Hematopoietic multipotent progenitor cell (in vitro differentiated cells): Measurements from ENCODE around the gene PGLYRP1. TPM values are rescaled to one million over a fixed set of nuclear protein-coding genes. Genes with fewer than 3 reads are reported as not detected.

Experiments used
- DNase-seq, 3 donors: peaks; one replicate each; pipeline ENCODE4 v3.0.0-alpha.2; 2011 to 2015; ENCODE audit warnings: low read depth in 2 of 3, low spot score in 2 of 3
- total RNA-seq: library from RNA; depleted of rRNA; stranded (reverse); fragments of >200 nt; gene quantifications from one replicate; pipeline ENCODE4 v1.2.3, GENCODE V29; 2012

The PGLYRP1 gene
- total RNA-seq, 1 donor: 1.3 TPM

DNA sequence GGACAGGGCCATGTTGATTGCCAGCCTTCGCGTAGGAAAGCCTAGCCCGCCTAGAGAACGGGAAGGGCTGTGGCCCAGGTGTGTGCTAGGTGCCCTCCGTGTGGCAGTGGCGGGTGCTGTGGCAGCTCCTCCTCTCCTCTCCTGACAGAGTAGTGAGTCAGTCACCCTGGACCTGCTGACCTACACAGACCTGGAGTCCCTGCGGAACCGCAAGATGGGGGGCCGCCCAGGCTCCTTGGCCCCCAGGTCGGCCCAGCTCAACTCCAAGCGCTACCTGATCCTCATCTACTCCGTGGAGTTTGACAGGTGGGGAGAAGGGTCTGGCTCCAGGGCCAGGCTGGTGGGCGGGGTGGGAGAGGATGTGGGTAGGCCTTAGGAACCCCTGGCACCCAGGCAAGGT, 16.4 kb downstream of the PGLYRP1 start:
- DNase-seq: no peak

DNA sequence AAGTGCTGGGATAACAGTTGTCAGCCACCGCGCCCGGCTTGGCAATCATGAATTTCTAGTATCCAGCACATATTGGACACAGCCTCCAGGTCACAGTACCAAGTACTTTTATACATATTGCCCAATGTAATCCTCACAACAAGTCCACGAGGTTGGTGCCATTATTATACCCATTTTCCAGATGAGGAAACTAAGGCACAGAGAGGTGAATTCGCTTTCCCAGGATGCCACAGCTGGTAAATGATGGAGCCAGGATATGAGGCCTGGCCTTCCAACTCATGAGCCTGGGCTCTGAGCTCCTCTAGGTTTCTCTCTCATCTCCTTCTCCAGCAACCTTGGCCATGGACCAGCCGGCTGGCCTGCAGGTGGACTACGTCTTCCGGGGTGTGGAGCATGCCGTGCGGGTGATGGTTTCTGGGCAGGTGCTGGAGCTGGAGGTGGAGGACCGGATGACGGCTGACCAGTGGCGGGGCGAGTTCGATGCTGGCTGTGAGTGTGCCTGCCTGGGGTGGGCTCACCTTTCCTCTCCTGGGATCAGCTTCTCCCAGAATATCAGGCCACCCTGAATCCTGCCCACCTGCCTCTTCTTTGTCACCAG, 20.1 kb downstream of the PGLYRP1 start:
- DNase-seq: no peak

DNA sequence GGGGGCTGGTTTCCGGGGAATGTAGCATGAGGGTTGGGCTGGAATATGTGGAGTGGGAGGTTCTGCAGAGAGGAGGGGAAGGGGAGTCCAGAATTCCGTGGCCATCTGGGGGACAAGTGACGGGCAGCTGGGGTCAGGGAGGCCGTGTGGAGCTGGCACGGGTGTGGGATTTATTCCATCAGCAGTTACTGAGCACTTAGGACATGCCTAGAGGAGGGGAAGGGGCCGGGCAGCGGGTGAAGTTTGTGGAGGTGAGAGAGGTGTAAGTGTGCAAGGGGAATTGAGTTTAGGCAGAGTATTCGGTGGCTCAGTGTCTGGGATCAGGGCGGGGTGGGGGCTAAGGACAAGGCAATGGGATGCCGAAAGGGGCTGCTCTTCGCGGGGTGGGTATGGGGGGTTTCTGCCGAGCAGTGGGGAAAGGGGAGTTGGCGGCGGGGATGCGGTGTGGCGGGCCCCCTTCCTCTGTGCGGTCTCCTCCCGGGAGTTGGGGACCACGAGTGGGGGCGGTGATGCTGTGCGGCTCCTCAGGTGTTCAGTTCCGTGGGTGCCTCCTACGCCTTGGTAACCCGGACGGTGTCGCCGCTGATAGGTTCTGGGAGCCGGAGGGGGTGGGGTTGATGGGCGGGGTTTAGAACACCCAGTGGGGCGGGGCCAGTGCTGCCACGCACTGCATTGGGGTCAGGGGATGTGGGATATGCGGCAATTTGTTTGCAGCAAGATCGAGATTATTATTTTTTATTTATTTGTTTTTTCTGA, 22.2 kb downstream of the PGLYRP1 start:
- peak; percentile 47 to 52 (median 49) for DNase-seq

DNA sequence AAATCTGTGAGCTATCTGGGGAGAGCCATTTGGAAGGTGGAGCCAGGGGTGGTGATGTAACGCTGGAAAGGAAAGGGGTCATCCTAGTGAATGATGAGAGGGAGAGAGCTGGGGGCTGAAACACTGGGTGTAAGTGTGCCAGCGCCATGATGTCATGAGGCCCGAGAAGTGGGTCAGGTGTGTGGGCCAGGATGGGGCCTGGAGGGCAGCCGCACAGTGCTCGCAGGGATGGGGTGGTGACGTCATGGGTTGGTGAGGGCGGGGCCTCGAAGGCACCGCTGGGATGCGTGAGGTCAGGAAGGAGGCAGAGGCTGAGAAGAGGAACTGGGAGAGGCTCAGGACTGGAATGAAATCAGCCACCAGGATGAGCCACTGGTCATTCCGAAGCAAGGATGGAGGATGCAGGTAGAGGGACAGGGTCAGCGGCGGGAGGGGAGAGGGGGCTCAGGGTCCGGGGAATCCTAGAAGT, 23.2 kb downstream of the PGLYRP1 start:
- DNase-seq: no peak

DNA sequence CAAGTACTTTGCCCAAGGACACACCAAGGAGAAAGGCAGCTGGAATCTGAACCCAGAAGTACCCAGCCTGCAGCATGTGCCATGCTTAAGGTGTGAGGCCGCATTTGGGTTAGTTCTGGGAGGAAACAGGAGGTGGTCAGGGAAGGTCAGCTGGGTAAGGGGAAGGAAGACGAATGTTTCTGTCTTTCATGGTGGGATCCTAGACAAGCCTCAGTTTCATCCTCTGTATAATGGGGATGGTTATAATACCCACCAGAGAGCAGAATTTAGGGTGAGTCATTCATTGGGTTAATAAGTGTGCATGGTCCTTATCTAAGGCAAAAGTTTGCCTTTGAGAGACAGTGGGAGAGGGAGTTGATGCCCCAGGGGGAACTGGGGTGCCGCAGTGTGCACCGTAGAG, 24.0 kb downstream of the PGLYRP1 start:
- DNase-seq: no peak

DNA sequence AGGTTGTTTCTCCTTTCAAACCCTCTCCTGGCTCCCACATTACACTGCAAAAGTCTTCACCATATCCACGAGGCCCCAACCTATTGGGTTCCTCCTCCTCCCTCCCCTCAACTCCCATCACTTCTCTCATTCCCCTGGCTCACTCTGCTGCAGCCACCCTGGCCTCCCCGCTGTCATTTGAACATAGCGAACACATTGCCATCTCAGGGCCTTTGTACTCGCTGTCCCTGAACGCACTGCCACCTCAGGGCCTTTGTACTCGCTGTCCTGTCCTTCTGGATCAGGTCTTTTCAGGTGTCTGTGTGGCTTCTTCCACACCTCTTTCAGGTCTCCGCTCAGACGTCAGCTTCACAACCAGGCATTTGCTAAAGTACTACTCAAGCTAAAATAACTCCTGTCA, 25.9 kb downstream of the PGLYRP1 start:
- DNase-seq: no peak

DNA sequence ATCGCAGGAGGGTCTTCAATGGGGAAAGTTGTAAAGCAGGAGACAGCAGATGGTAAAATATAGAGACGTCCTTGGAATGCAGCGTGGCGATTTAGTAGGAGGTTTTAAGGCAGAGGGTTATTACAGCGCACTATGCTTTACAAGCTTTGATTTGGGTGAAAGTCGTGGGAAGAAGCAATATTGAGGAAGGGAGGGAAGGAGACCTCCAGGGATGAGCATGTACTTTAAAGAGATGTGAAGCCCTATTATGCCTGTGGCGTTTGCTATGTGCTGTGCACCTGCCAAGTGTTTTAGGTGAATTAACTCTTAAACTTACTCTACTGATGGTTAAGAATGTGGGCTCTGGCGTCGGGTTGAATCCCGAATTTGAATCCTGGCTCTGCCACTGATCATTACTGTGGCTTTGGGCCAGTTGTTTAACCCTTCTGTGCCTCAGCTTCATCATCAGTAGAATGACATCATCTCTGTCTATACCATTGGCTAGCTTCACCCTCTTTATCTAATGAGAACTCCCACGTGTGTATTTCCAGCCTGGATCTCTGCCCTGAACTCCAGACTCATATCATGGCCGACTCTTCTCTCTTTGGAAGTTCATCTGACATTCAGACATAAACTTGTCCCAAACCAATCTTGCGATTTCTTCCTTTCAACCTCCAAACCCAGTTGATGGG, 27.0 kb downstream of the PGLYRP1 start:
- DNase-seq: no peak

DNA sequence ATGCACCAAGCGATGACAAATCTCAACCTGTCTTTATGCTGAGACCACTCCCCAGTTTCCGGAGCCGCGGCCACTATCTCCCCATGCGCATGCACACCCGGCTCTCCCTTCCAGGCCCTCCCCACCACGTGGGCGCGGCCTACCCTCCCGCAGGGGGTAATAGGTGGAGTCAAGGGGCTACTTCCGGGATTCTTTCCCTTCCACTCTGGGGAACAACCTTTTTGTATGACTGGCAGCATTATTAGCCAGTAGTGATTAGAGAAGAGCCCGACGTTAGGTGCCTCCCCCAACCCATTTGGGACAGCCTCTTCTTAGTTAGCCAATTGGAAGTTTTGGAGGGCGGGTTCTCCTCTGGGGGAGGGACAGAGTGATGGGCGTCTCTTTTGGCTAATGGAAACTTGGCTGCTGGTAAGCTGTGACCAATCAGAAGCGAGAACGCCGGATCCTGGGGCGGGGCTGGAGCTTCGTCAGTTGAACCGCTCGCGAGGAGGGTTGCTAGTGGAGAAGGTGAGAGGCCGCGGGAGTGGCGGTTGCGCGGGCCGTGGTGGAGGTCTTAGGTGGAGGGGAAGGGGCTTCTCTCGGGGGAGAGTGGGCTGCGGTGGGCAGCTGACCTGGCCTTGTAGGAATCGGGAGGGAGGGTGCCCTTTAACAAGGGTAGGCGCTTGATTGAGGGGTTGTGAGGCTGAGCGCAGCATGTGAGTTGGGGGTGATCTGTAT, 27.7 kb downstream of the PGLYRP1 start, which contains the start of gene CCDC61:
Gene CCDC61 (plus strand): TSS at position 470 of the 717 bp plus-strand sequence. CDS start 7,552 bp downstream, outside the sequence.
- DNase-seq: peak; percentile 92 to 100 (median 98)

DNA sequence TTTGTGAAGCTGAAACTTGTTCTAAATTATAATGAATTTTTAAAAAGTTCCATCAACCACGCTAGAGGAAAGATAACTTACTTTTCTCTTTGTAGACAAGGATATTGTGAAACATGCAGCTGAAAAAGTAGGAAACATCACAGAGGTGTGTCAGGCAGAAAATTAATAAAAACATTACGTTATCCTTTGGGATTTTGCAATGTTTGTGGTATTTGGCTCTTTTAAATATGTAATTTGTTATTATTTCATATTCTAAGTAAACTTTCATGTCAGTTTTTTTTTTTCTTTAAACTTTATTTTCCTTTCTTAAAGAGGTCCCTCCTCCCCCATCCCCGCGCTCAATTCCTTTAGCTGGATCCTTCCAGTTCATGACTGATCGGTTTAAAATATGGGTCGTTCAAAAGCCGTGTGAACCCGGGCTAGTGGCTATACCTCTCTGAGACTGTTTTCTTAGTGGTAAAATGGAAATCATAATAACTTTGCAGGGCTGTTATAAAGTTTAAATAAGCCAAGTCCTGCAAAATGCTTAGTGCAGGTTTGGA, 28.3 kb downstream of the PGLYRP1 start:
- no peak for DNase-seq

DNA sequence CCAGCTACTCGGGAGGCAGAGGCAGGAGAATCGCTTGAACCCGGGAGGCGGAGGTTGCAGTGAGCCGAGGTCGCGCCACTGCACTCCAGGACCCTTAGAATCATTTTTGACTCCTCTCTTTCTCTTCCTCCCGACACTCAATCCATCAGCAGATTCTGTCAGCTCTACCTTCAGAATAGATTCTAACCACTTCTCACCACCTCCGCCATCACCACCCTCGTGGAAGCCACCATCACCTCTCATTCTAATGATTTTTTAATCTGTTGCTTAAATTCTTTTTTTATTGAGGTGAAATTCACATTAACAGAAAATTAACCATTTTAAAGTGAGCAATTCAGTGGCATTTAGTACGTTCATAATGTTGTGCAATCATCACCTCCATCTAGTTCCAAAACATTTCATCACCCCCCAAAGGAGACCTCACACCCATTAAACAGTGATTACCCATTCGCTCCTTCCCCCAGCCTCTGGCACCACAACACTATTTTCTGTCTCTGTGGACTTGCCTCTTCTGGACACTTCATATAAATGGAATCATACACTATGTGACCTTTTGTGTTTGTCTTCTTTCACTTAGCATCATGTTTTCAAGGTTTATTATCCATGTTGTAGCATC, 32.6 kb downstream of the PGLYRP1 start:
- DNase-seq: no peak

DNA sequence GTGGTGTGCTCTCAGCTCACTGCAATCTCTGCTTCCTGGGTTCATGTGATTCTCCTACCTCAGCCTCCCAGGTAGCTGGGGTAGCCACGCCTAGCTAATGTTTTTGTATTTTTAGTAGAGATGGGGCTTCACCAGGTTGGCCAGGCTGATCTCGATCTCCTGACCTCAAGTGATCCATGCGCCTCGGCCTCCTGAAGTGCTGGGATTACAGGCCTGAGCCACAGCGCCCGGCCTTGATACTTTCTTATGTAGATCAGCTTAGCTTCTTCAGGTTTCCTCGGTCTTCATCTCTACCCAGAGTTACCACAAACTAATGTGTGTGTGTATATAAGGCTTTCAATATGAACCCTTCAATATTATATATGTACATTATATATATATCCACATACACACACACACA, 37.5 kb downstream of the PGLYRP1 start:
- no peak for DNase-seq

DNA sequence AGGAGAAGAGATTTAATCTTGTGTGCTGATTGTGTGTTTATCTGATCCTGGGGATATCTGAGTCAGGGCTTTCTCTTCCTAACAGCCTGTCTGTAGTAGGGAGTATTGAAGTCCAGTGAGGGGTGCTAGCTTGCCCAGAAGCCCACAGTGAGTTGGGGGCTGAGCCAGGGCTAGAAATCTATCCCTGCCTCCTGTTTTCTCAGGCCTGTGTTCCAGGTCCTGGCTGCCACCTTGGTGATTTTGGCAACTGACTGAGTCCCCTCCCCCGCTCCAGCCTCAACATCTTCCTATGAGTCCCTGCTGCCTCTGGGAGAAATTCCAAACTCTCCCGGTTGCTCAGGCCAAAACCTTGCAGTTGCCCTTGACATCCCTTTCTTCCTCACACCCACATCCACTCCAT, 41.5 kb downstream of the PGLYRP1 start:
- DNase-seq: no peak

DNA sequence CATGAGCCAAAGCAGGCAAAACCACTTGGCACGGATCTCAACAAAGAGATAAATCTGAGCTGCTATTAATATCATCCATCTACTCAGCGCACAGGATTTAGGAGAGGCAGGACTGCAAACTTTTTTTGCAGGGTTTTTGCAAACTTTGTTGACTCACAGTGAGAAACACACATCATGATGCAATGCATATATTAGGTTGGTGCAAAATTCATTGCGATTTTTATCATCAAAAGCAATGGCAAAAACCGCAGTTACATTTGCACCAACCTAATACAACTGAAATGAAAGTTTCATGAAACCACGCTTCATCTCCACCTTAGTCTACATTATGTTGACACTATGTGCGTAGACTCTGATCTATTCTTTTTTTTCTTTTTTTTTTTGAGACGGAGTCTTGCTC, 44.7 kb downstream of the PGLYRP1 start:
- DNase-seq: no peak

DNA sequence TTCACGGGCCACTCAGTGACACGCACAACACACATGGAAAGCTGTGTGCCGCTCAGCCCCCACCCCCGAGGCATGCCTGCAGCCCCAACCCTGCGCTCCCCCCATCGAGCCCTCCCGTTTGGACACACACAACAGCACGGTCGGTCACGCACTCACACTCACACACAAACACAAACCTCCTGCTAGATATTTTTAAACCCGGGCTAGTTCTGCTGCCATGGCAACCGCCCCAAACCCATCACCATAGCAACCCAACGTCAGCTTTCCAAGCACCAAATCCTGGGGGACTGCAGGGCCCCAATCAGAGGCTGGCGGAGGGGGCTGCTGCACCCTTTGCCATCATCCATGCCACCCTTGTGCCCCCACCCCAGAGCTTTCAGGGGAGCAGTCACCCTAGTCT, 46.7 kb downstream of the PGLYRP1 start:
- peak in 1 of 3 donors; percentile 42 for DNase-seq

DNA sequence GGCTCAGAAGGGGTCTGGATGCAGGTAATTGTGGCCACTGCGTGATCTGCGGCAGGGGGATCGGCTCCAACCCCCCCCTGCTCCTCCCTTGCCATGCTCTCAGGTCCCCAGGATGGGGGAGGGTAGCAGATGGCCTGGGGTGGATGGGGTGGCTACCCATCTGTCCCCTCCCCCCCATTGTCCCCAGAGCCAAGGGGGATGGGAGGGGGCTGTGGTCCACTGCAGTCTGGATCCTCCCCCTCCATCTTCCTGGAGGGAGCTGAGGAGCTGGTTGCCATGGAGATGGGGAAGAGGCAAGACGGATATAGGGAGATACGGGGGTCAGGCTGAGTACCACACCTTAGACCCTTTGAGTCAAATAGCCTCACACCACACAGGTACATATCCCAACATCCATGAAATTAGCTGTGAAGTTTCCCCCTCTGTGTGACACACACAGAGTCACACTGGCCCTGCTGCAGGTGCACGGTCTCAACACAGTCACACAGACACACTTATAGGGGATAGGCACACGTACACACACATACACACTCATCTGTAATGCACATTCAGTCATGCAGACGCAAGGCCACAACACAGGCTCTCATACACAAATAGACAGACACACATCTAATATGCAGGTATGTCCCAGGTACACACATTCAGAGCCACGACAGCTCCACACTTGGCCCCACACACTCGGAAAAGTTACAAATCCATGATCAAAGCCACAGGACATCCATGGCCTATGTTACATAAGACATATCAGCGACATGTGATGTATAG, 47.4 kb downstream of the PGLYRP1 start:
- no peak for DNase-seq

DNA sequence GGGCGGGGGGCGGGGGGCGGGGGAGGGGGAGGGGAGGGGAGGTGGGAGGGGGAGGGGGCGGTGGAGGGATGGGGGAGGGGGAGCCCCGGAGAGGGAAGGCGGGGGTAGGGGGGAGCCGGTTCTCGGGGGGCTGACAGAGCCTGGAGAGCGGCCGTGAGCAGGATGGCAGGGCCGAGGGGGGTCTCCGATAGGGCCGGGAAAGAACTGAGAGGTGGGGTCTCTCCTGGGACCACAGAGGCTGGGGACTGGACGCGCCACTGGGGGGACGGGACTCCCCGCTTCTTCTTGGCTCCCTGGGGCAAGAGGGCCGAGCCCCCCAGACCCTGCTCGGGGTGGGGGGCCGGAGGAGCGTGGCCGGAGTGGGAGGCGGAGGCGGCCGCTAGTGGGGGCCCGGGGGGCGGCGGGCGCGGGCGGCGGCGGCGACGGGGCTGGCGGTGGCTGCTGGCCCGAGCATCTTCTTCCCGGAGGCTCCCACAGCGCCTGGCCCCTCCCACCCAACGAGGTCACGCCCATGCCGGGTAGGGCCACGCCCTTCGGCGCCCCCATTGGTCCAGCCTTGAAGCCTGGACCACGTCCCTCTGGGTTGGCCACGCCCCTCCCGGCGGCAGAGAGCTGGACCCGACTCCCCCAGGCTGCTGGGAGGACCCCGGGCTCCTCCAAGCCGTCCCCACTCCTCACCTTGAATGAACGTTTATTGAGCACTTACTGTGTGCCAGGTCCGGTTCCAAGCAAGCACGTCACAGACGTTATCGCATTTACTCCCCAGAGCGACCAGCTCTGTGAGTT, 49.1 kb downstream of the PGLYRP1 start, which contains the start of gene NOVA2:
Gene NOVA2 (minus strand): TSS at position 313 of the 786 bp plus-strand sequence. CDS start 514 bp downstream, outside the sequence.
- DNase-seq: no peak

DNA sequence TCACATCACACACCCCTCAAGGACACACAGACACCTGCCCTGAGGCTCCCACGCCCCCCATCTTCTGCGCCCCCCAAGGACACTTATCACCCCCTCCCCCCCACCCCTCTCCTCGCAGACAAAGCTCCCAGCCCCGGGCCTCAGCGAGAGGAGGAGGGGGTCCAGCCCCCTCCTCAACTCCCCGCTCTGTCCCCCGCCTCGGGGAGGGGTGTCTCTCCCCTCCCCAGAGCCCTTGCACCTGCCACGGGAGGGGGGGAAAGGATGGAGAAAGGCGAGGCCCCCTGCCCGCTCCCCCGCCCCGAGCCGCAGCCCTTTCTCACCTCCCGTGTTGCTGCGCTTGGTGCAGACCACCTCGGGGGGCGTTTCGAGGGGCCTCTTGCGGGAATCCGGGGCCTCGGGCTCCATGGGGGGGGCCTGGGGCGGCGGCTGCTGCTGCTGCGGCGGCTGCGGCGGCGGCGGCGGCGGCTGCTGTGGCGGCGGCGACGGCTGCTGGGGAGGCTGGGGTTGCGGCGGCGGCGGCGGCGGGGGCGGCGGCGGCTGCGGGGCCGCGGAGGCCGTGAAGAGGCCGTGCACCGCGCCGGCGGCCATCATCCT, 49.8 kb downstream of the PGLYRP1 start:
- DNase-seq: no peak
